Ovary (tissue), 9 donors: ENCODE results near the gene MRM3. TPM values are rescaled to one million over a fixed set of nuclear protein-coding genes. Genes with fewer than 3 reads are reported as not detected.
"Not testable (repeated sequence)": the region's sequence is repeated elsewhere in the genome, so short reads cannot be mapped to it uniquely, and the experiment has no call there.

Experiments
- DNase-seq, 5 donors: peaks; one replicate each; pipeline ENCODE4 v3.0.0-alpha.2; 2019 to 2020
- H3K27ac ChIP-seq, 2 donors: fragments of 200-600 bp; one replicate each; pipeline versions ENCODE4 v1.5.1 to v1.8.0; 2019 to 2022
- H3K27me3 ChIP-seq: fragments of 200-600 bp; one replicate; pipeline ENCODE4 v1.8.0; 2022
- H3K36me3 ChIP-seq: fragments of 200-600 bp; sonication (generic); one replicate; pipeline ENCODE4 v1.5.1; 2019
- H3K4me1 ChIP-seq: one replicate; pipeline ENCODE4 v1.8.1; 2013; ENCODE audit warnings: mild to moderate bottlenecking, moderate library complexity; ENCODE audit not compliant: insufficient read depth
- H3K4me3 ChIP-seq: fragments of 200-600 bp; sonication (generic); one replicate; pipeline ENCODE4 v1.5.1; 2017
- H3K9me3 ChIP-seq, 2 donors: fragments of 200-600 bp in 1 of 2; sonication (generic) in 1 of 2; one replicate each; pipeline versions ENCODE4 v1.5.1 to v1.8.1; 2013 to 2019; ENCODE audit warnings: mild to moderate bottlenecking in 1 of 2, moderate library complexity in 1 of 2
- EP300 ChIP-seq: sonication (generic); formaldehyde crosslinking; IDR thresholded peaks from one replicate; pipeline ENCODE4 v1.6.1; 2017; ENCODE audit warnings: antibody characterized with exemption
- POLR2A ChIP-seq: fragments of 450-650 bp; IDR thresholded peaks from one replicate; pipeline ENCODE4 v1.6.1; 2017; ENCODE audit warnings: antibody characterized with exemption, mild to moderate bottlenecking, moderate library complexity
- WGBS, 3 donors: extraction: QIAGEN DNeasy Blood & Tissue Kit in 1 of 3; methylation state at CpG; one replicate each; pipeline versions ENCODE4 v1.1.5 to v1.1.7; 2013 to 2017; 5-methylcytosine and 5-hydroxymethylcytosine counted together
- intact Hi-C, 4 donors: fragments of 100-400 bp; cut with DNase I; formaldehyde crosslinking; loops; one replicate each; pipeline versions ENCODE4 v1.11.0 to v1.15.1; 2022 to 2023
- polyA plus RNA-seq, 2 donors: library from polyadenylated mRNA; stranded (reverse); fragments of 200-250 nt in 1 of 2; fragments of 350-450 nt in 1 of 2; fragmentation: Illumina TruSeq in 1 of 2; extraction: RNeasy Lipid Tissue Mini Kit (QIAGEN cat#74804) in 1 of 2; gene quantifications; one replicate each; pipeline ENCODE4 v1.2.3, GENCODE V29; 2013 to 2014
- total RNA-seq, 7 donors: library from RNA; depleted of rRNA in 2 of 7; stranded (reverse); fragments of >200 nt in 2 of 7; fragmentation: NEBNext Ultra II Directional in 3 of 7; extraction: Animal tissue kit (Norgen Biotek cat#: 25700) in 3 of 7; gene quantifications; one replicate each; pipeline versions ENCODE4 v1.1.0 to v1.2.4, GENCODE V29; 2016 to 2023
- TF ChIP-seq, protein P1 (sequence below), 3 donors: fragments of 450-650 bp in 2 of 3; fragments of 200-600 bp in 1 of 3; IDR thresholded peaks; one replicate each; pipeline versions ENCODE4 v1.5.1 to v1.8.0; 2016 to 2022; ENCODE audit warnings: antibody characterized with exemption in 3 of 3, mild to moderate bottlenecking in 1 of 3
- donor health status: DM: no; HTN: no; CAD: no; lungs with moderate emphysema.
- donor health status: DM: no; HTN: no; CAD: no.
- donor health status: Bipolar disorder and iron deficiency.
- donor health status: DM: yes; HTN: yes; CAD: no.
- donor health status: DM: no; HTN: no; CAD: no.
- donor health status: DM: yes; HTN: yes; CAD: no.

Gene MRM3
- total and polyA plus RNA-seq, 9 donors = 10.1 to 16.7 (median 13.9) TPM

DNA sequence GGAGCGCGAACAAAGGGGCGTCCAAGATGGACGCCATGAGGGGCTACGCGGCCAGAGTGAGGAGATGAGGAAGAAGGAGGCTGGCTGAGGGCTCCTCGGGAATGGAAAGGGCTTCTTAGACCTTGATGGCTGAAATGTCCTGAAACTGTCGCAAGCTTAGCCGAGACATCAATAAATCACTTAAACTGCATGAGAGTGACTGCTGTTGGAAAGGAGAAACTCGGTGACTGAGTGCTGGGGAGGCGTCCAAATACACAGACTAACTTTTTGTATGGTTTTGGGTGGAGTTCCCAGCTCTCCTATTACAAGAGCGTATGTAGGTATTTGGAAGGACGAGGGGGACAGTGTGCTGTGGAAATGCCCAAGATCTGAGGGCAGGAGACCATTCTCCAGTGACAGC, 28.7 kb upstream of the MRM3 start:
- no peaks in the 10 kb centered on the region for H3K27me3 ChIP-seq
- no peak for DNase-seq
- no peak overlapping the region for H3K4me3 ChIP-seq
- TF ChIP-seq, protein P1, sequence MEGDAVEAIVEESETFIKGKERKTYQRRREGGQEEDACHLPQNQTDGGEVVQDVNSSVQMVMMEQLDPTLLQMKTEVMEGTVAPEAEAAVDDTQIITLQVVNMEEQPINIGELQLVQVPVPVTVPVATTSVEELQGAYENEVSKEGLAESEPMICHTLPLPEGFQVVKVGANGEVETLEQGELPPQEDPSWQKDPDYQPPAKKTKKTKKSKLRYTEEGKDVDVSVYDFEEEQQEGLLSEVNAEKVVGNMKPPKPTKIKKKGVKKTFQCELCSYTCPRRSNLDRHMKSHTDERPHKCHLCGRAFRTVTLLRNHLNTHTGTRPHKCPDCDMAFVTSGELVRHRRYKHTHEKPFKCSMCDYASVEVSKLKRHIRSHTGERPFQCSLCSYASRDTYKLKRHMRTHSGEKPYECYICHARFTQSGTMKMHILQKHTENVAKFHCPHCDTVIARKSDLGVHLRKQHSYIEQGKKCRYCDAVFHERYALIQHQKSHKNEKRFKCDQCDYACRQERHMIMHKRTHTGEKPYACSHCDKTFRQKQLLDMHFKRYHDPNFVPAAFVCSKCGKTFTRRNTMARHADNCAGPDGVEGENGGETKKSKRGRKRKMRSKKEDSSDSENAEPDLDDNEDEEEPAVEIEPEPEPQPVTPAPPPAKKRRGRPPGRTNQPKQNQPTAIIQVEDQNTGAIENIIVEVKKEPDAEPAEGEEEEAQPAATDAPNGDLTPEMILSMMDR (IDR thresholded peaks at IDR 0.05) = no peak
- TF ChIP-seq EP300 = no peak
- no peak for TF ChIP-seq POLR2A
- WGBS, 3 donors = 86 to 88% (median 87%) methylated on average over 13 of the region's 13 CpGs
- H3K27ac ChIP-seq = no peak overlapping the region
- H3K36me3 ChIP-seq = no peaks in the 10 kb centered on the region
- no peaks in the 10 kb centered on the region for H3K9me3 ChIP-seq
- intact Hi-C loops = no loop called here
- H3K4me1 ChIP-seq = peaks cover 8% of the 10 kb centered on the region

GRCh38 chr17:755319-755961, 26.7 kb upstream of the MRM3 start:
- H3K27ac ChIP-seq, intact Hi-C loops: not testable (repeated sequence)
- WGBS, 3 donors = 91 to 96% (median 95%) methylated on average over 9 of the region's 9 CpGs

DNA sequence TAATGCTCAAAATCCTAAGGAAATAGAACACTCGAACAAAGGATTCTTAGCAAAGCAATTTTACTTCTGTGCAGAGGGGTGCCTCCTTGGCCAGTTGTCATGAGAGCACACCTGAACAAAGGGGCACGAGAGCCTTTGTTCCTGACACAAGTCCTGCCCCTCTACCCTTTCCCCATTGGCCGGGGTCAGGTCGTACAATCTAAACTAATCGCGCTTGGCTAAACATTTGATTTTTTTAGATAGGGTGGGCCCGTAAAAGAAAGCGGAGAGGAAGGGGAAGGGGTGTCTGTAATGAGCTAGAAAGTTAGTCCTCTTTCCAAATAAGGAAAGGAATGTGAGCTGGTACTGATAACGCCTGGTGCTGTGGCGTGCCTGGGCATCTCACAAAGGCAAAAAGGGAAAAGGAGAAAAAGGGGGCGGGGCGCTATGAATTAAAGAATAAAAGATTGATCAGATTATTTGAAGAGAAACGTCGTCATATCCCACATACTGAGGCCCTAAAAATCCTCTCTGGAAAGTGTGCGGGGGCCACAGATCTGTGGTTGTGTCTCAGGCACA, 26.1 kb upstream of the MRM3 start:
- H3K27me3 ChIP-seq, H3K27ac ChIP-seq, DNase-seq, H3K36me3 ChIP-seq, intact Hi-C loops, H3K4me1 ChIP-seq, H3K4me3 ChIP-seq, H3K9me3 ChIP-seq: not testable (repeated sequence)
- WGBS, 3 donors = 51 to 67% (median 60%) methylated on average over 15 of the region's 15 CpGs

More at GRCh38 chr17:755319-755961, 26.7 kb upstream of the MRM3 start:
- not testable (repeated sequence) for H3K36me3 ChIP-seq, H3K27me3 ChIP-seq, H3K4me3 ChIP-seq, DNase-seq, H3K9me3 ChIP-seq, H3K4me1 ChIP-seq

GRCh38 chr17:759964-760363, 22.2 kb upstream of the MRM3 start:
- intact Hi-C loops = no loop called here
- H3K36me3 ChIP-seq = no peaks in the 10 kb centered on the region
- no peaks in the 10 kb centered on the region for H3K9me3 ChIP-seq
- no peak for DNase-seq
- no peak overlapping the region for H3K4me3 ChIP-seq
- no peaks in the 10 kb centered on the region for H3K4me1 ChIP-seq
- no peaks in the 10 kb centered on the region for H3K27me3 ChIP-seq
- H3K27ac ChIP-seq = no peak overlapping the region
- TF ChIP-seq POLR2A (no peak), EP300 (no peak)
- TF ChIP-seq, protein P1 (IDR thresholded peaks at IDR 0.05) = no peak
- WGBS, 3 donors = 68 to 81% (median 68%) methylated on average over 5 of the region's 5 CpGs

DNA sequence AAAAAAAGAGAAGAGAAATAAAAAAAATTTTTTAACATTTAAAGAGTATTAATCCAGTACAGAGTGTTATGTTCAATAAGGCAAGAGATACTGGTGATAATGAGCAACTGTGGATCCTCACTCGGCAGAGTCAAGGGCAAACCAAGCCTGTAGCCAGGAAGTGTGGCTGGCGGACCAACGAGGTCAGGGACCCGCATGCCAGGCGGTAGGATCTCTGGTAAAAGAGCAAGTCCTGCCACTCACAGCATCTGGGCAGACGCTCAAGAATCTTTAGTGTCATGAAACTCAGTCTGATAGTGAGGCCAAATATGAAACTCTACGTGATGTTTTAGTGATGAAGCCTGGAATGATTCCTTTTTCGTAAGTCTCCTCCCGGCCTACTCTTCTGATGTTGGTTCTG, 21.8 kb upstream of the MRM3 start:
- intact Hi-C loops = no loop called here
- DNase-seq = no peak
- no peaks in the 10 kb centered on the region for H3K9me3 ChIP-seq
- H3K4me1 ChIP-seq = no peaks in the 10 kb centered on the region
- no peak overlapping the region for H3K27ac ChIP-seq
- WGBS, 3 donors = 43 to 72% (median 54%) methylated on average over 9 of the region's 9 CpGs
- no peak overlapping the region for H3K4me3 ChIP-seq
- no peaks in the 10 kb centered on the region for H3K36me3 ChIP-seq
- no peaks in the 10 kb centered on the region for H3K27me3 ChIP-seq
- TF ChIP-seq, protein P1 (IDR thresholded peaks at IDR 0.05) = no peak
- TF ChIP-seq EP300 (no peak), POLR2A (no peak)
